Measurements from ENCODE around the gene CATSPER3.

GRCh38 chr5:135026645-135027265 lies 59.0 kb downstream of the CATSPER3 start:
- TF ChIP-seq CTCF (IDR thresholded peaks at IDR 0.05), result no peak
- no peak for TF ChIP-seq POLR2A (IDR thresholded peaks at IDR 0.05)
- no peak for TF ChIP-seq EP300 (IDR thresholded peaks at IDR 0.05)

Data from ovary (tissue), 3 donors.